ENCODE measurements around the gene IPO5.
"Not testable (repeated sequence)": the region's sequence is repeated elsewhere in the genome, so short reads cannot be mapped to it uniquely, and the experiment has no call there.

The IPO5 gene

DNA sequence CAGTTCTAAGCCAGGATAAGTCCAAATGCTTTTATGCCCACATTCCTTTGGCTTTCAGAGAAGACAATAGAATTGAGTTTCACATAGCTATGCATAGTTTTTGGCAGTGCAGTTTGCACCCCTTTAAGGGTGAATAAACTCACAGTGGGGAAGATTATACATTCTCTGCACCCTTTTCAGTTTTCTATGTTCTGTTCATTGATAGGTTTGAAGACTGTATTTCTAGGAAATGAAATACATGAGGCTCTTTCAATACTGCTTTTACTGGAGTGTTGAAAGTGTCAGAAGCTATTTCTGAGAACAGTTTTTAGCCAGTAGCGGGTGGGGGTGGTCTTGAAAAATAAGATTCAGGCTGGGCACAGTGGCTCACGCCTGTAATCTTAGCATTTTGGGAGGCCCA lies 46.2 kb downstream of the IPO5 start:
- no peaks in the 10 kb centered on the region for H3K27me3 ChIP-seq (replicated peaks)
- H3K27ac ChIP-seq, result no peak overlapping the region
- TF ChIP-seq CTCF (IDR thresholded peaks at IDR 0.05; ENCODE audit: low read depth, low read length, missing control alignments), result no peak
- H3K4me3 ChIP-seq (ENCODE audit: low read depth, low read length), result no peak overlapping the region
- H3K36me3 ChIP-seq (replicated peaks), result peaks cover 57% of the 10 kb centered on the region
- DNase-seq, result no peak
- in situ Hi-C loops (cut with HindIII; ENCODE audit: low pct_ligation_motif_present, low sequenced_read_pairs), result no loop called here

GRCh38 chr13:98004107-98004506 lies 50.6 kb downstream of the IPO5 start:
- no peaks in the 10 kb centered on the region for H3K27me3 ChIP-seq (replicated peaks)
- DNase-seq, result peak; percentile 70
- peaks cover 65% of the 10 kb centered on the region for H3K36me3 ChIP-seq (replicated peaks)
- no peak overlapping the region for H3K4me3 ChIP-seq (ENCODE audit: low read depth, low read length)
- peak overlapping the region; percentile 61 for H3K27ac ChIP-seq
- no peak for TF ChIP-seq CTCF (IDR thresholded peaks at IDR 0.05; ENCODE audit: low read depth, low read length, missing control alignments)
- in situ Hi-C loops (cut with HindIII; ENCODE audit: low pct_ligation_motif_present, low sequenced_read_pairs), result no loop called here

DNA sequence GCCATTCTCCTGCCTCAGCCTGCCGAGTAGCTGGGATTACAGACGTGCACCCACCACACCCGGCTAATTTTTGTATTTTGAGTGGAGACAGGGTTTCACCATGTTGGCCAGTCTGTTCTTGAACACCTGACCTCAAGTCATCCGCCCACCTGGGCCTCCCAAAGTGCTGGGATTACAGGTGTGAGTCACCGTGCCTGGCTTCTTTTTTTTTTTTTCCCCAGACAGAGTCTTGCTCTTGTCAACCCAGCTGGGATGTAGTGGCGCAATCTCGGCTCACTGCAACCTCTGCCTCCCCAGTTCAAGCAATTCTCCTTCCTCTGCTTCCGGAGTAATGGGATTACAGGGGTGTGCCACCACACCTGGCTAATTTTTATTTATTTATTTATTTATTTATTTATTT lies 51.5 kb downstream of the IPO5 start:
- H3K27me3 ChIP-seq (replicated peaks); DNase-seq; in situ Hi-C loops (cut with HindIII; ENCODE audit: low pct_ligation_motif_present, low sequenced_read_pairs); H3K4me3 ChIP-seq (ENCODE audit: low read depth, low read length); H3K27ac ChIP-seq: not testable (repeated sequence)
- peaks cover 65% of the 10 kb centered on the region for H3K36me3 ChIP-seq (replicated peaks)

DNA sequence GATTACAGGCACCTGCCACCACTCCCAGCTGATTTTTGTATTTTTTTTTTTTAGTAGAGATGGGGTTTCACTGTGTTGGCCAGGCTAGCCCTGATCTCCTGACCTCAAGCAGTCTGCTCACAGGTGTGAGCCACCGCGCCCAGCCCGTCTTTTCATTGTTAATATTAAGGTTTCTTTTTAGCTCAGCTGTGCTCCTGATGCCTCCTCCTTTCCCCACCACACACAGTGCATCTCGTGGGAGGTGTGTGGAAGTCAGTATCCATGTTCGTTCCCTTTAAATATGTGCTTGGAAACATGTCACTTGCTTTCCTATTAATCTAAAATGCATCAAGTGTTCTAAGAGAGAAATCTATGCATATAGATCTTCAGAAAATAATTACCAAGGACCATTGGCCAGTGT lies 53.5 kb downstream of the IPO5 start:
- Histone ChIP-seq H3K36me3 (replicated peaks) (peaks cover 63% of the 10 kb centered on the region), H3K27ac (no peak overlapping the region), H3K27me3 (replicated peaks) (no peaks in the 10 kb centered on the region), H3K4me3 (ENCODE audit: low read depth, low read length) (no peak overlapping the region)
- in situ Hi-C loops (cut with HindIII; ENCODE audit: low pct_ligation_motif_present, low sequenced_read_pairs), result no loop called here
- TF ChIP-seq CTCF (IDR thresholded peaks at IDR 0.05; ENCODE audit: low read depth, low read length, missing control alignments), result no peak
- DNase-seq, result no peak

DNA sequence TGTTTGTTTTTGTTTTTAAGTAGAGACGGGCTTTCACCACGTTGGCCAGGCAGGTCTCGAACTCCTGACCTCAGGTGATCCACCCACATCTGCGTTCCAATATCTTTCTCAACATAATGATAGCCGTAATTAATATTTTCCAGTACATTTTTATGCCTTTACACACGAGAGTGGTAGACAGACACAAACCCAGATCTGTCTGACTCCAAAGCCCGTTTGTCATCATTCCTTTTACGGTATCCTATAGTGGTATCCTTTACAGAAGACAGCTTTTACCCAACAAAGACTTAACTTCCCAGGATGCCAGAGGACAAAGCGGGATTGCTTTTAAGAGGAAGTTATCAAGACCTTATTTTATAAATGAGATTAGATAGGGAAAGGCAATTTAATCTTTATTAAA lies 59.8 kb downstream of the IPO5 start:
- Histone ChIP-seq H3K36me3 (replicated peaks) (peaks cover 61% of the 10 kb centered on the region), H3K4me3 (ENCODE audit: low read depth, low read length) (no peak overlapping the region), H3K27me3 (replicated peaks) (no peaks in the 10 kb centered on the region), H3K27ac (no peak overlapping the region)
- no peak for DNase-seq
- in situ Hi-C loops (cut with HindIII; ENCODE audit: low pct_ligation_motif_present, low sequenced_read_pairs), result no loop called here
- TF ChIP-seq CTCF (IDR thresholded peaks at IDR 0.05; ENCODE audit: low read depth, low read length, missing control alignments), result no peak

- TF ChIP-seq CTCF (IDR thresholded peaks at IDR 0.05; ENCODE audit: low read depth, low read length, missing control alignments), result no peak
- H3K36me3 ChIP-seq (replicated peaks), result peaks cover 62% of the 10 kb centered on the region
- peak overlapping the region; percentile 20 for H3K27ac ChIP-seq
- peak; percentile 49 for DNase-seq
- in situ Hi-C loops (cut with HindIII; ENCODE audit: low pct_ligation_motif_present, low sequenced_read_pairs), result no loop called here
- H3K27me3 ChIP-seq (replicated peaks), result no peaks in the 10 kb centered on the region
- H3K4me3 ChIP-seq (ENCODE audit: low read depth, low read length), result no peak overlapping the region
Measured at GRCh38 chr13:98014766-98015165, 61.3 kb downstream of the IPO5 start.
